ENCODE data around the gene MAGI2.

The MAGI2 gene

GRCh38 chr7:78092331-78092730 is 1361.1 kb downstream of the MAGI2 start:
- H4K91ac ChIP-seq (ENCODE audit: low read depth, low read length, poor library complexity): no peak overlapping the region
- WGBS, 2 donors (ENCODE audit: extremely low coverage in 2 of 2, insufficient read length in 2 of 2, insufficient replicate concordance in 1 of 2): no CpG with 5 or more reads among the region's 3 CpGs
- no peak overlapping the region for H2BK5ac ChIP-seq (ENCODE audit: low read length)
- H3K4me2 ChIP-seq (ENCODE audit: insufficient read depth, low read length, poor library complexity, severe bottlenecking): no peak overlapping the region
- DNase-seq (ENCODE audit: low spot score): no peak
- H3K4me1 ChIP-seq (ENCODE audit: control insufficient read depth in 2 of 2, insufficient read depth in 1 of 2, low read depth in 1 of 2, low read length in 2 of 2): no peaks in the 10 kb centered on the region
- no peak overlapping the region for H3K18ac ChIP-seq (ENCODE audit: low read length)
- no peak overlapping the region for H2AK5ac ChIP-seq (ENCODE audit: low read depth, low read length)
- H3K23ac ChIP-seq (ENCODE audit: low read depth, low read length, poor library complexity): no peak overlapping the region
- H2BK120ac ChIP-seq (ENCODE audit: low read depth, low read length): no peak overlapping the region
- no peak overlapping the region for H4K8ac ChIP-seq (ENCODE audit: low read depth, low read length)
- H3K27me3 ChIP-seq (ENCODE audit: control insufficient read depth in 3 of 3, insufficient read depth in 3 of 3, low read depth in 1 of 3, low read length in 3 of 3): no peaks in the 10 kb centered on the region
- no peak overlapping the region for H3K14ac ChIP-seq (ENCODE audit: low read length)
- H3K79me1 ChIP-seq (ENCODE audit: low read depth, low read length): no peaks in the 10 kb centered on the region
- no peak overlapping the region for H3K9ac ChIP-seq (ENCODE audit: low read depth, low read length, poor library complexity)
- H2AFZ ChIP-seq (ENCODE audit: low read length): no peak overlapping the region
- H3K4me3 ChIP-seq (ENCODE audit: low read length in 2 of 2): no peak overlapping the region
- H3K4ac ChIP-seq (ENCODE audit: low read length): no peak overlapping the region
- no peak overlapping the region for H2BK12ac ChIP-seq (ENCODE audit: low read length)
- H3K36me3 ChIP-seq (replicated peaks in 1 of 2; ENCODE audit: control insufficient read depth in 2 of 2, insufficient read depth in 2 of 2, low read length in 2 of 2): no peaks in the 10 kb centered on the region
- no peak overlapping the region for H2BK15ac ChIP-seq (ENCODE audit: low read length)
- H3K27ac ChIP-seq (replicated peaks; ENCODE audit: low read length): no peak overlapping the region
- no peaks in the 10 kb centered on the region for H3K9me3 ChIP-seq (replicated peaks in 1 of 2; ENCODE audit: control insufficient read depth in 2 of 2, insufficient read depth in 1 of 2, low read depth in 1 of 2, low read length in 2 of 2)

GRCh38 chr7:78090616-78091015 is 1362.9 kb downstream of the MAGI2 start:
- H2BK5ac ChIP-seq (ENCODE audit: low read length): no peak overlapping the region
- no peak overlapping the region for H3K4ac ChIP-seq (ENCODE audit: low read length)
- H2AK5ac ChIP-seq (ENCODE audit: low read depth, low read length): no peak overlapping the region
- DNase-seq (ENCODE audit: low spot score): no peak
- H3K9ac ChIP-seq (ENCODE audit: low read depth, low read length, poor library complexity): no peak overlapping the region
- H3K4me3 ChIP-seq (ENCODE audit: low read length in 2 of 2): no peak overlapping the region
- no peaks in the 10 kb centered on the region for H3K79me1 ChIP-seq (ENCODE audit: low read depth, low read length)
- no peak overlapping the region for H3K27ac ChIP-seq (replicated peaks; ENCODE audit: low read length)
- H3K36me3 ChIP-seq (replicated peaks in 1 of 2; ENCODE audit: control insufficient read depth in 2 of 2, insufficient read depth in 2 of 2, low read length in 2 of 2): no peaks in the 10 kb centered on the region
- H3K14ac ChIP-seq (ENCODE audit: low read length): no peak overlapping the region
- no peak overlapping the region for H4K91ac ChIP-seq (ENCODE audit: low read depth, low read length, poor library complexity)
- no peak overlapping the region for H3K23ac ChIP-seq (ENCODE audit: low read depth, low read length, poor library complexity)
- no peaks in the 10 kb centered on the region for H3K4me1 ChIP-seq (ENCODE audit: control insufficient read depth in 2 of 2, insufficient read depth in 1 of 2, low read depth in 1 of 2, low read length in 2 of 2)
- no peaks in the 10 kb centered on the region for H3K27me3 ChIP-seq (ENCODE audit: control insufficient read depth in 3 of 3, insufficient read depth in 3 of 3, low read depth in 1 of 3, low read length in 3 of 3)
- H2BK12ac ChIP-seq (ENCODE audit: low read length): no peak overlapping the region
- no peak overlapping the region for H4K8ac ChIP-seq (ENCODE audit: low read depth, low read length)
- no peak overlapping the region for H2AFZ ChIP-seq (ENCODE audit: low read length)
- H2BK15ac ChIP-seq (ENCODE audit: low read length): no peak overlapping the region
- H3K4me2 ChIP-seq (ENCODE audit: insufficient read depth, low read length, poor library complexity, severe bottlenecking): no peak overlapping the region
- no peak overlapping the region for H3K18ac ChIP-seq (ENCODE audit: low read length)
- no peaks in the 10 kb centered on the region for H3K9me3 ChIP-seq (replicated peaks in 1 of 2; ENCODE audit: control insufficient read depth in 2 of 2, insufficient read depth in 1 of 2, low read depth in 1 of 2, low read length in 2 of 2)
- H2BK120ac ChIP-seq (ENCODE audit: low read depth, low read length): no peak overlapping the region

GRCh38 chr7:78083476-78084120 is 1369.9 kb downstream of the MAGI2 start:
- Histone ChIP-seq H3K23ac (ENCODE audit: low read depth, low read length, poor library complexity) (no peak overlapping the region), H2BK120ac (ENCODE audit: low read depth, low read length) (no peak overlapping the region), H2AK5ac (ENCODE audit: low read depth, low read length) (no peak overlapping the region), H3K4me2 (ENCODE audit: insufficient read depth, low read length, poor library complexity, severe bottlenecking) (no peak overlapping the region), H3K27me3 (ENCODE audit: control insufficient read depth in 3 of 3, insufficient read depth in 3 of 3, low read depth in 1 of 3, low read length in 3 of 3) (no peaks in the 10 kb centered on the region), H2BK12ac (ENCODE audit: low read length) (no peak overlapping the region), H2BK15ac (ENCODE audit: low read length) (no peak overlapping the region), H3K4me3 (ENCODE audit: low read length in 2 of 2) (no peak overlapping the region), H3K79me1 (ENCODE audit: low read depth, low read length) (no peaks in the 10 kb centered on the region), H3K9ac (ENCODE audit: low read depth, low read length, poor library complexity) (no peak overlapping the region), H3K4ac (ENCODE audit: low read length) (no peak overlapping the region), H4K8ac (ENCODE audit: low read depth, low read length) (no peak overlapping the region), H2AFZ (ENCODE audit: low read length) (no peak overlapping the region), H3K36me3 (replicated peaks in 1 of 2; ENCODE audit: control insufficient read depth in 2 of 2, insufficient read depth in 2 of 2, low read length in 2 of 2) (no peaks in the 10 kb centered on the region), H3K4me1 (ENCODE audit: control insufficient read depth in 2 of 2, insufficient read depth in 1 of 2, low read depth in 1 of 2, low read length in 2 of 2) (peaks cover 0 to 3% of the 10 kb centered on the region in 2 donors), H3K9me3 (replicated peaks in 1 of 2; ENCODE audit: control insufficient read depth in 2 of 2, insufficient read depth in 1 of 2, low read depth in 1 of 2, low read length in 2 of 2) (no peaks in the 10 kb centered on the region), H3K27ac (replicated peaks; ENCODE audit: low read length) (no peak overlapping the region), H2BK5ac (ENCODE audit: low read length) (no peak overlapping the region), H3K18ac (ENCODE audit: low read length) (no peak overlapping the region), H4K91ac (ENCODE audit: low read depth, low read length, poor library complexity) (no peak overlapping the region), H3K14ac (ENCODE audit: low read length) (no peak overlapping the region)
- WGBS, 2 donors (ENCODE audit: extremely low coverage in 2 of 2, insufficient read length in 2 of 2, insufficient replicate concordance in 1 of 2): no CpG with 5 or more reads among the region's 6 CpGs
- DNase-seq (ENCODE audit: low spot score): no peak

- H2BK5ac ChIP-seq (ENCODE audit: low read length): no peak overlapping the region
- H2BK12ac ChIP-seq (ENCODE audit: low read length): no peak overlapping the region
- H3K18ac ChIP-seq (ENCODE audit: low read length): no peak overlapping the region
- no peak overlapping the region for H3K14ac ChIP-seq (ENCODE audit: low read length)
- no peak overlapping the region for H3K4ac ChIP-seq (ENCODE audit: low read length)
- no peak for DNase-seq (ENCODE audit: low spot score)
- H3K4me1 ChIP-seq (ENCODE audit: control insufficient read depth in 2 of 2, insufficient read depth in 1 of 2, low read depth in 1 of 2, low read length in 2 of 2): peaks cover 0 to 3% of the 10 kb centered on the region in 2 donors
- no peak overlapping the region for H4K8ac ChIP-seq (ENCODE audit: low read depth, low read length)
- H3K79me1 ChIP-seq (ENCODE audit: low read depth, low read length): no peaks in the 10 kb centered on the region
- H3K4me2 ChIP-seq (ENCODE audit: insufficient read depth, low read length, poor library complexity, severe bottlenecking): no peak overlapping the region
- H3K23ac ChIP-seq (ENCODE audit: low read depth, low read length, poor library complexity): no peak overlapping the region
- WGBS, 2 donors (ENCODE audit: extremely low coverage in 2 of 2, insufficient read length in 2 of 2, insufficient replicate concordance in 1 of 2): no CpG with 5 or more reads among the region's 5 CpGs
- H3K36me3 ChIP-seq (replicated peaks in 1 of 2; ENCODE audit: control insufficient read depth in 2 of 2, insufficient read depth in 2 of 2, low read length in 2 of 2): no peaks in the 10 kb centered on the region
- no peak overlapping the region for H3K4me3 ChIP-seq (ENCODE audit: low read length in 2 of 2)
- no peak overlapping the region for H2AK5ac ChIP-seq (ENCODE audit: low read depth, low read length)
- no peak overlapping the region for H4K91ac ChIP-seq (ENCODE audit: low read depth, low read length, poor library complexity)
- H2BK15ac ChIP-seq (ENCODE audit: low read length): no peak overlapping the region
- H3K27ac ChIP-seq (replicated peaks; ENCODE audit: low read length): no peak overlapping the region
- H2AFZ ChIP-seq (ENCODE audit: low read length): no peak overlapping the region
- no peak overlapping the region for H3K9ac ChIP-seq (ENCODE audit: low read depth, low read length, poor library complexity)
- no peak overlapping the region for H2BK120ac ChIP-seq (ENCODE audit: low read depth, low read length)
- H3K27me3 ChIP-seq (ENCODE audit: control insufficient read depth in 3 of 3, insufficient read depth in 3 of 3, low read depth in 1 of 3, low read length in 3 of 3): no peaks in the 10 kb centered on the region
- no peaks in the 10 kb centered on the region for H3K9me3 ChIP-seq (replicated peaks in 1 of 2; ENCODE audit: control insufficient read depth in 2 of 2, insufficient read depth in 1 of 2, low read depth in 1 of 2, low read length in 2 of 2)
Observed at GRCh38 chr7:78082556-78082955, 1370.9 kb downstream of the MAGI2 start.

Measured in neuronal stem cell (in vitro differentiated cells).